HG03571 (cell line): Measurements from ENCODE around the gene GALNT12.

Experiments used
- ATAC-seq: cut with Tn5 transposase; IDR thresholded peaks from one replicate; pipeline ENCODE4 v1.9.1; 2021; ENCODE audit not compliant: unreplicated experiment

The GALNT12 gene

DNA sequence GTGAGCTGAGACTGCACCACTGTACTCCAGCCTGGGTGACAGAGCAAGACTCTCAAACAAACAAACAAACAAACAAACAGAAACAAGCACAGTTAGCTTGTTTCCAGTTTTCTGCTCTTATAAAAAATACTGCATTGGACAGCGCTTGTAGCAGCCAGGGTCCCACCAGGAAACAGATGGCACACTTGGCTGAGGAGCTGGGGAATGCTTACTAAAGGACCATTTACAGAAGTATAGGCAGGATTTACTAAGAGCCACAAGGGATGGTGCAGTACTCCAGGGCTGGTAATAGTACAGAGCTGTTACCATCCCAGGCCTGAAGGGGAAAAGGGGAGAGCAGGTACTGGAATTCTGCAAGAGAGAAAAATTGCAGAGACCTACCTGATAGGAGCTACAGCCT, 5.9 kb upstream of the GALNT12 start:
- no peak for ATAC-seq

- no peak for ATAC-seq
Measured at GRCh38 chr9:98801969-98802371, 5.5 kb upstream of the GALNT12 start.

- ATAC-seq = no peak
Measured at GRCh38 chr9:98804083-98804482, 3.4 kb upstream of the GALNT12 start.

DNA sequence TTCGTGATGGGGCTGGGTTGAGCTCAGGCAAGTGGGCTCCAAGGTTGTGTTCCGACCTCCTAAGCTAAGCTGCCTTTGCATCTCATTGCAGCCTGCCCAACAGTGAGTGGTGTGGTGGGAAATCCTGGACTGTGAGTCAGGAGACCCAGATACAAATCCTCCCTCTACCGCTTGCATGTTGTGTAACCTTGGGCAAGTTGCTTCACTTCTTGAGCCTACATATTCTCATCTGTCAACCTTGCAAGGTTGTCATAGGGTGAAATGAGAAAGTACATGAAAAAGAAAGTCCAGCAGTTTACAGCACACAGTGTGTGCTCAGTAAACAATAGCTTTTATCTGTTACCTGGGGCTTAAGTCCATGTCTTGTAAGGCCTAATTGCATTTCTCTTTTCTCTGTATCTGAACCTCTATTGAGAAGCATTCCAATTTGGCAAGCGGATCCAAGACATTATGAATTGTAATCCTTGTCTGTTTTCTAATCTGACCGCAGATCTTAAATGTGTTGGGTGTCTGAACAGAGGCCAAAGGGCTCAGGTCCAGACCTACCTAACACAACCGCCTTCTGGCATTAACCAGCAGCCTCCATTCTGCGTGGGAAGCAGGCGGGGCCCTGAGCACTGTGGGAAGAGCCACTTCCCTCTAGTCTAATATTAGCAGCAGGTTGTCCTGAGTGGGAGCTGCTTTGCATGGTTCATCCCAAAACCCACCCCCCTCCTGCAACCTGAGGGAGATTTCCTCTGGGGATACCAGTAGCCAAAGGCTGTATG, 1.8 kb upstream of the GALNT12 start:
- ATAC-seq = no peak

DNA sequence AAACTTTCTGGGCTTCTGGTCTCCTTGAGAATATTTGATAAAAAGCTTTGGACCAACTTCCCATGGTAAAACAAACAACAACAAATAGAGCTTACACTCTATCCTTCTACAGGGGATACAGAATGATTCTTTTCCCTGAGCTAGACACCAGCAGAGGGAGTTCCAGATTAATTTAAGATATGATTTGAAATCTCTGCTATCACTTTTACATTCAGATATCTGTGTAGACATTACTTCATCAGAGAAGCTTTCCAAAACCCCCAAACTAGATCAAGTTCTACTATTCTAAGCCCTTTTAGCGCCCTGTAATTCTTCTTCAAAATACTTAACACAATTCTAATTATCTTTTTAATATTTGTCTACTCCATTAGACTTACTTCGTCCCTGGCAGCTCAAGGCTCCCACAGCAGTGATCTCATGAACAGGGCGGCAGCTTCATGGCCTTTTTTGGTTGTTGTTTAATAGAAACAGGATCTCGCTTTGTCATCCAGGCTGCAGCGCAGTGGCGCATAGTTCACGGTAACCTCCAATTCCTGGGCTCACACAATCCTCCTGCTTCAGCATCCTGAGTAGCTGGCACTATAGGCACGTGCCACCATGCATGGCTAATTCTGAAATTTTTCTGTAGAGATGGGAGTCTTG, 955 bp upstream of the GALNT12 start:
- ATAC-seq = no peak

GRCh38 chr9:98807814-98808195, 335 bp downstream of the GALNT12 start:
- no peak for ATAC-seq

GRCh38 chr9:98808411-98808815, 943 bp downstream of the GALNT12 start:
- no peak for ATAC-seq

DNA sequence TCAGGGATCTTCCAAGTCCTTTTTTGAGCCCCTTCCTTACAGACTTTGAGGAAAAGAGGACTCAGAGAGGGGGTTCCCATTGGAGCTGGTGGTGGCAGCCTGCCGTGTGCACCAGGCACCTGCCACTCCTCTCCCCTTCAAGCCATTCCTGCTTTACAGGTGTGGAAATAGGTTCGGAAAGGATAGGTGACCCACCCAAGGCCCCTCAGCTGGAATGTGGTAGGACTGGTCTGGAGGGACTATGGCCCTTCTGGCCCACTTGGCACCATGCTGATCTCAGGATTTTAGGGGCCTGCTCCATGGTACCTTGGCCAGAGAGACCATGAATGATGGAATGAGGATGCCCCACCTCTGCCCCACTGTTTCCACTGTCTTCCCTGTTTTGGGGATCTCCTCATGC, 1.4 kb downstream of the GALNT12 start:
- ATAC-seq = no peak

DNA sequence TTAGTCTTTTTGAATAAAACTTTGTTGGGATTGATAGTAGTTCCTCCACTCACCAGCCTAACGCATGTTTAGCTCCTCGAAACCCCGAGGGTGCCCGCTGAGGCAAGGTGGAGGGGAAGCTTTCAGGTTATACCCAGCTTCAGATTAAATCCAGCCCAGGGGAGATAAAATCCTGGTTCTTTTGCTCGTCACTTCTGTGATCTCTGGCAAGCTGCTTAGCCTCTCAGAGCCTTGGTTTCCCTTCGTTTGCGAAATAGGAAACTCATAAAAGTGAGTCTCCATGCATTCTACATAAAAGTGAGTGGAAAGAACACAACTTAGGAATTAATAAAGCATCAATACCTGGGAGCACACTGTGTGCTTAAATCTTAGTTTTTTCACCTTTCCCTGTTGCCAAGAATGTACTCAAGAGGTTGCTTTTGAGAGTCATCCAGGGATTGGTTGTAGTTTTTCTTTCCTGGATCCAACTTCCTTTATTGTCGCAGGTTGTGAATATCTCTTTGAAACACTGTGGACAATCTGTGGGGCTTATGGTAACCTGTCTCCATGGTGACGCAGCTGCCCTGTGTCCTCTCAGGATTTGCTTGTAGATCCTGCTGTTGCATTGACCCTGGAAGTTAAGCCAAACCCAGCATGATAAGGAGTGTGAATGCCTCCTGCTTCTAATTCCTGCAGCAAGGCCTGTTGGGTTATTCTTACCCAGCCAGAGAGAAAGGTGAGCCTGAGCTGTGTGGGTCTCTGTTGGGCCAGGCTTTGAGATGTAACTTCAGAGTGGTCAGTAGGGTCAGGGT, 2.0 kb downstream of the GALNT12 start:
- no peak for ATAC-seq

DNA sequence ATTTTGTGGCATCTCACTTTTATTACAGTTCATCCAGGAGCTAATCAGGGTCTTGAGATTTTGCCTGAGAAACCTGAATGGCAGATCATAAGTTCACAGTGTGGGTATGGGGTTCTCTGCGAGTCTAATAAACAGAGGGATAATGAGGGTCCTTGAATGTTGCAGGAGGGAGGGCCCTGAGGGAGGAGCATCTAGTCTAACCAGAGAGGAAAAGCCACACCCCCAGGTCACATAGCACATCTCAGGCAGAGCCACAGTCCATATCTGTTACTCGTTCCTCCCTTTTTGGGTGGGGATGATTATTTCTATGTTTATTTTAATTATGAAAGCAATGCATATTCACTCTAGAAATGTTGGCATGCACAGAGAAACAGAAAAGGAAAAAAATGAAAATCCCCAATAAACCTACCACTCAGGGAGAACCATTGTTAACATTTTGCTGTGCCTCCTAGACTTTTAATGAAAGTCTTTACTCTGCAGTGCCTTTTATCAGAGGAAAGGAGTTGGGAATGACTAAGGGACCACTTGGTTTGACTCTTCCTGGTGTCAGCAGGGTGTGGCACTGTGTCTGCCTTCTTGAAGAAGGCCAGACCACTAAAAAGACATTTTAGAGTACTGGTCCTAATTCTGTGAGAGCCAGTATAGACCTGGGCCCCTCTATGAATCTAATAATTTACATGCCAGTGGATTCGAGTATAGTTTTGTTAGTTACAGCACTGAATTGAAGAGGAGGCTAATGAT, 2.8 kb downstream of the GALNT12 start:
- ATAC-seq = no peak

- ATAC-seq = no peak
Measured at GRCh38 chr9:98811051-98811650, 3.7 kb downstream of the GALNT12 start.

GRCh38 chr9:98815391-98815951, 8.0 kb downstream of the GALNT12 start:
- ATAC-seq = no peak

DNA sequence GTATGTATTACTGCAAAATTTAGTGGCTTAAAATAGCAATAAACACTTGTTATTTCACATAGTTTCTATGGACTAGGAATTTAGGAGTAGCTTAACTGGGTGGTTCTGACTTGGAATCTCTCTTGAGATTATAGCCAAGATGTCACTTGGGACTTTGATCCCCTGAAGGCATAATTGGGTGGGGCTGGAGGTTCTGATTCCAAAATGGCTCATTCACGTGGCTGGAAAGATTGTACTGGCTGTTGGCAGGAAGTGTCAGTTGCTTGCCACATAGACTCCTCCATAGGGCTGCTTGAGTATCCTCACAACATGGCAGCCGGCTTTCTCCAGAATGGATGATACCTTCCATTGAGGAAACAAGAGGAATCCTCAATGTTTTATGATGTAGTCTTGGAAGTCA, 11.3 kb downstream of the GALNT12 start:
- ATAC-seq = no peak

GRCh38 chr9:98819231-98819630, 11.8 kb downstream of the GALNT12 start:
- ATAC-seq = no peak

DNA sequence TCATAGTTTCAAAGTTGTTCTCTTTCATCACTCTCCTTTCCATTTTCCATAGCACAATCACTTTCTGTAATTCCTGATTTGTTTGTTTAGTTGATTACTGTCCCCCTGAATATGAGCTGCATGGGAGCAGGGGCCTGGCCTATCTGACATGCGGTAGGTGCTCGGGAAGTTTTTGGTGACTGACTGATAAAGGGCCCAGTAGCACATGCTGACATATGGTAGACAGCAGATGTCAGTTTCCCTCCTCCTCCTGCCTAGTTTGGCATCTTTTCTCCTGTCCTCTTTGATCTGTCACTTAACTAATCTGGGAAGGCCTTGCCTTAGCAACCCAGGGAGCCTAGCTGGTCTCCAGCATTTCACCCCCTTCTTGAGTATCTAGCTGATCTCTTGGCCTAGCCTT, 14.4 kb downstream of the GALNT12 start:
- no peak for ATAC-seq

DNA sequence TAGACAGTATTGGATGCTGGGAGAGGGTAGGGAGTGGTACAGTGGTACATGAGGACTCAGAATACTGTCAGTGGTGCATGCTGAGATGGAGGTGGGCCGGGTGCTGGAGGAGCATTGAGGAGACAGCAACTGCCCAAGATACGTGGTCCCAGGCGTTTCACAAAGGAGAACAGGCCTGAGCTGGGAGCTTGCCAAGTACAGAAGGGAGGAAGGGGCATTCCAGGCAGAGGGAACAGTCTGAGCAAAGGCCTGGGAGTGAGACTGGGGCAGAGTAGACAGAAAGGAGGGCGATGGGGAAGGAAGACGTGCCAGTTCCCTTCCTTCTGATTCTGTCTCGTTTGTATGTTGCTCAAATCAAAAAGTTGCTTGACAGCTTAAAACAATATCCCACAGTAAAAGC, 15.2 kb downstream of the GALNT12 start:
- ATAC-seq = no peak

GRCh38 chr9:98823666-98824334, 16.3 kb downstream of the GALNT12 start:
- ATAC-seq = no peak

DNA sequence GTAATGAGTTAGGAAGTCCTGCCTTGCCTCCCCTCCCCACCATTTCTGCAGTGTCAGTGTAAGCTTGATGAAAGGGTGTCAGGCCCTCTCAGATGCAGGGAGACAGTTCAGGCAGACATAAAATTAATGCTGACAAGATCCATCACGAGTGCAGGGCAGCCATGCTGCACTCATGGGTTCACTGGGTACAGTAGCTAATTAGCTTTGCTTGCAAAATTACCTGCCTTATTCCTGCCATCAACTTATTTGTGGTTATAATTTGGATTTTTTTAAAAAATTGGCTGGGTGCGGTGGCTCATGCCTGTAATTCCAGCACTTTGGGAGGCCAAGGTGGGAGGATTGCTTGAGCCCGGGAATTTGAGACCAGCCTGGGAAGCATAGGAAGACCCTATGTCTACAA, 17.9 kb downstream of the GALNT12 start:
- no peak for ATAC-seq

- ATAC-seq = no peak
Measured at GRCh38 chr9:98826716-98827115, 19.2 kb downstream of the GALNT12 start.

GRCh38 chr9:98829766-98830165, 22.3 kb downstream of the GALNT12 start:
- no peak for ATAC-seq
